GM21717 (cell line): ENCODE measurements around the gene ZNF530.

Experiments used
- ATAC-seq: cut with Tn5 transposase; IDR thresholded peaks from one replicate; pipeline ENCODE4 v1.9.1; 2021; ENCODE audit warnings: mild to moderate bottlenecking, moderate library complexity; ENCODE audit not compliant: unreplicated experiment

ZNF530 gene

DNA sequence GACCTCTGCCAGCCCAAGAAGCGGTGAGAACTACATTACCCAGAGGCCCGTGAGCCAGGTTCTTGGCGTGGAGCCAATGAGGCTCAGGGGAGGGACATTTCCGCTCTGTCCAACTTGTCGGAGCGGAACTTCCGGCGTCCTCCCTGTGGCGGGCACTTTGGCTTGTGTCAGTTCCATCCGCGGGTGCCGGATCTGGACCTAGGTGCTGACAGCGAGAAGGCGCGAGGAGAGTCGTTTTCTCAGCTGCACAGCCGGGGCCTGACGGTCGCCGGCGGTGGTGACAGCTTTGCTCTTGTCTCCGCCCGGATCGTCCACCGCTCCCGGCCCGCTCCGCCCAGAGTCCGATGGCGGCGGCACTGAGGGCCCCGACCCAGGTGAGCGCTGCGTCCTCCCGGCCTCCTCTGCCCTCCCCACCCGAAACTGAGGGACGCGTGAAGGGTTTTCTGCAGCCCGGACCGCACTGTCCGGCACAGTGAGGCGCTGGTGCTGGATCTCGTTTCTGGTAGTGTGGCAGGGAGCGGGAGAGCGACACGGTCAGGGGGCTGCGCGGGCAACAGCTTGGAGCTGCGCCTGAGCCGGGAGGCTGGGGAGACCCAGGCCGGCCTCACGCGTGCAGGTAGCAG lies at the start of gene ZNF530:
Gene ZNF530, plus strand, starts transcription at position 125 of the 623 bp plus-strand sequence. CDS start 4,461 bp downstream, outside the sequence.
- ATAC-seq, result peak; percentile 93

DNA sequence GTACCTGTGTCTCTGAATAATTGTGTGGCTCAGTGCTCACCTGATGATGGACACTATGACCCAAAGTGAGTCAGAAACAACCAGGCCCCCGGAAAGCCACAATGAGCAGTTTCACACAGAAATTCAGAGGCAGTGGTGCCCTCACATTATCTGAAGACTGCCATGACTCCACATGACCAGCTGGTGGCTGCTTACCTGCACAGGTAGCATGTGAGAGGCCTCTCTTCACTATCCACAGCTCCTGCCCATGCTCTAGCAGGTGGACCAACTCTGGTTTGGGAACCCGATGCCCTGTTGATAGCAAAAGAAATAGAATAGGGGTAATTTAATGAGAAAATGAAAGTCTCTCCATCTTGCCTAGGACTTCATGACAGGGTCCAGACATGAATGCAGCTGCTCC lies 47.3 kb upstream of the ZNF530 start:
- no peak for ATAC-seq

- ATAC-seq, result no peak
Measured at GRCh38 chr19:57557659-57558058, 42.0 kb upstream of the ZNF530 start.

- ATAC-seq, result no peak
Measured at GRCh38 chr19:57558525-57558924, 41.2 kb upstream of the ZNF530 start.

GRCh38 chr19:57559008-57559403 lies 40.7 kb upstream of the ZNF530 start:
- ATAC-seq, result no peak

GRCh38 chr19:57559404-57560025 lies 40.2 kb upstream of the ZNF530 start, which contains the start of gene ZNF550:
TSS of gene ZNF550 (minus strand) at chr19:57559863. CDS start at chr19:57559682, 181 bp downstream.
- ATAC-seq, result peak; percentile 92

DNA sequence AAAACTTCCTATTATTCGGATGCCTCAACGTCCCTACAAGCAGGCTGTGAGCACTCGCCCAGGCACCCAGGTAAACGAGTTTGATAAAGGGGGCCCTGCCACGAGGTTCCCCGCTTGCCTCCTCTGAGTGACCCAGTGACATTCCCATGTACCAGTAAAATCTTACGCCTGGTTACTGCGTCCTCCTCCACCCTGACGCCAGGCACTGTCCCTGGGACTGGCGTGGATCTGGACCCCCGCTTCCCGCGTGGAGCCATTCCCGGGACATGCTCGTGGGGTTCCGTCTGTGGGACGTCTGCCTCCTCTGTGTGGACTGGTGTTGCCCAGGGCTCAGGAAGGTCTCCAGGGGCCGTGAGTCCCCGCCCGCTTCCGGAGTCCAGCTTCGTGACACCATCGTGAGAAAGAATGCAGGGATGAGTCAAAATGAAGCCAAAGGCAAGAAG lies 39.6 kb upstream of the ZNF530 start:
- ATAC-seq, result peak; percentile 17

DNA sequence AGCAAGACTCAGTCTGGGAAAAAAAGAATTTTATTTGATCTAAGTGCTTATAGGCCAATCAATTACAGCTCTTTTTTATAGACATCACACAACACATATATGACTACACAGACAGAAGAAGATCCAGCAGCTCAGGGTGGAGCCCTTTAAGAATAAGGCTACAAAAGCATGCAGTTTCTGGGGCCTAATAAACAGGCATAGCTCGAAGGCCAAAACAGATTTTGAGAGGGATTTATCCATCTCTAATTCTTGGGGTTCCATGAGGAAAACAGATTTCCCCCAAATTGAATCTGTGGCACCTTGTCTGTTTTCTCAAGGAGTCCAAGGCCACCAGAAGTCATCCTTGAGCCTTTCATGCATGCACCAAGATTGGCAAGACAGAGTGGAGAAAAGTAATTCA lies 36.1 kb upstream of the ZNF530 start:
- ATAC-seq, result no peak

DNA sequence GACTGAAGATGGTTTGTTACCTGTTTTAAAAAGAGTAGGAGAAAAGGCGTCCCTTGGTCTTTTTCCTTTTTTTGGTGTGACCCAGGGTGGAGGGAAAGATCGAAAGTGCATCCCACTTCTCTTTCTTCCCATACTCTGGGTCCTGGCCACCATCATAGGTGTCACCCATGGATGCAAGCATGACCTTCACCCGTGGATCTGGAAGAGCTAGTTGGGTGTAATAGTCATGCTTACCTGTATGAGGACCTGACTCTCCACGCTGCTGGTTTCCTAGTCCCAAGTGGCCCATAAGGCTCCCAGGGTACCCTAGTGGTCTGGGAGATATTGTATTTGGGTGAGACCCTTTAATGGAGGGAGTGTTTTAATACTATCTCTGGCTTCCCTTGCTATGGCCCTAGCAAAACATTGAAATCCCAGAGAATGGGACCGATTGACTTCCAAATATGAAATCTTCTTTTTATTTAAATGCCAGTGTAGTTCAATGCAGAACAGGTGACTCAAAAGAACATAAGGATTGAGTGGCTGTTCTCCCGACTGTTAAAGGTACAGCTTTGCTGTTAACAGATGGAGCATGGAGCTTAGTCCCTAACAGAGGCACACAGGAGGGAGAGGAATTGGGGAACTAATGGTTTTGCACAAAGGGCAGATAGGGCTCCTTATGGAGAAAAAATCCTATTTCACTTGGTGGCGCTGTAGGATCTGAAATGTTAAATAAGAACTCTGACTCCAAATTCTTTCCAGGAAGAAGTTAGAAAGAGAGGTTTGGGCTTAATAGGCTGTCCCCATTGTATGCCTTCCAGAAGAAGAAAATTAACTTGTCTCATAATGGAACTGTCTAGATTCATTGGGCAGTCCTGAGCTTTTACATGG lies 33.1 kb upstream of the ZNF530 start:
- ATAC-seq, result no peak

- no peak for ATAC-seq
Measured at GRCh38 chr19:57570707-57571106, 29.0 kb upstream of the ZNF530 start.

DNA sequence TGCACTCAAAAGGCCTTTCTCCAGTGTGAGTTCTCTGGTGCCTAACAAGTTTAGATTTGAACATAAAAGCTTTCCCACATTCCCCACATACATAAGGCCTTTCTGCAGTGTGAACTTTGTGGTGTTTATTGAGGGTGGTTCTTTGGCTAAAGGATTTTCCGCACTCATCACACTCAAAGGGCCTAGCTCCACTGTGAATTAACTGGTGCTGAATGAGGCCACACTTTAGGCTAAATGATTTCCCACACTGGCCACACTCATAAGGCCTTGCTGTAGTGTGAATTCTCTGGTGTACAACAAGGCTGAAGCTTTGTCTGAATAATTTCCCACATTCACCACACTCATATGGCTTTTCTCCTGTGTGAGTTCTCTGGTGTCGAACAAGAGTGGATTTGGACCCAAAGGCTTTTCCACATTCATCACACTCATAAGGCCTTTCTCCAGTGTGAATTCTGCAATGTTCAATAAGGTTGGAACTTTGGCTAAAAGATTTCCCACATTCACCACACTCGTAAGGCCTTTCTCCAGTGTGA lies 27.2 kb upstream of the ZNF530 start:
- ATAC-seq, result no peak

GRCh38 chr19:57576661-57577060 lies 23.0 kb upstream of the ZNF530 start:
- ATAC-seq, result no peak

GRCh38 chr19:57578487-57579205 lies 21.0 kb upstream of the ZNF530 start, which contains the start of gene ZNF416:
TSS of gene ZNF416 (minus strand) at chr19:57578911. CDS start at chr19:57578704, 207 bp downstream.
- peak; percentile 86 for ATAC-seq

GRCh38 chr19:57583104-57583520 lies 16.6 kb upstream of the ZNF530 start:
- ATAC-seq, result no peak

GRCh38 chr19:57583521-57584416 lies 15.9 kb upstream of the ZNF530 start, which contains the start of gene ZIK1:
TSS of gene ZIK1 (plus strand) at chr19:57584145. CDS start at chr19:57584357, 212 bp downstream.
- peak; percentile 81 for ATAC-seq

DNA sequence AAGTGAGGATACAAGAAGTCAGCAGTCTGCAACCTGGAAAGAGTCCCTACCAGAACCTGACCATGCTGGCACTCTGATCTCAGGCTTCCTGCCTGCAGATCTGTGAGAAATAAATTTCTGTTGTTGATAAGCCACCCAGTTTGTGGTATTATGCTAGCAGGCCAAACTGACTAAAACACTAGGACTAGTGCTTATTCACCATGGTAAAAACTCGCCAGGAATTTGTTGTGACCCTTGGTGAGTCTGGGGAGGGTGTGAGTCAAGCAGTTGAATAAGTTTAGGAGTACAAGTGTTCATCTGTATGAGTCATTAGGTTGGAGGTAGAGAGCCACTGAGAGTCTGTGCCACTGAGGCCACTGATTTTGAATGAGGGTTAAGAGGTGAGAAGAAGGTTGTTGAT lies 12.2 kb upstream of the ZNF530 start:
- no peak for ATAC-seq

DNA sequence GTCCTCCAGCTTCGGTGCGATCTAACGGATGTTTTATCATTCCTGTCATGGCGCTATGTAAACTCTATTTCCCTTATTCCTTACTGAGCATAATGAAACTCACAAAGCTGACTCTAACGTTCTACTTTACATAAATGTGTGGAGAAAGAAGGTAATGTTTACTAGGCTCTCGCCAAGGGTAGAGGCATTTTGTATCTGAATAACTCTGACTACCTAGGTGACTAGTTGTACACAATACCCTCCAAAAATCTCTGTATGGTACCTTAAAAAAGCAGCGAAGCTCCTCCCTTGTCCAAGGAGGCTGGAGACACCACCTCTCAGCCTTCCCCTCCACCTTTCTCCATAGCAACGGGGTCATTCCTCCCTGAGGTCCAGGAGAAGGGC lies 316 bp upstream of the ZNF530 start:
- no peak for ATAC-seq

DNA sequence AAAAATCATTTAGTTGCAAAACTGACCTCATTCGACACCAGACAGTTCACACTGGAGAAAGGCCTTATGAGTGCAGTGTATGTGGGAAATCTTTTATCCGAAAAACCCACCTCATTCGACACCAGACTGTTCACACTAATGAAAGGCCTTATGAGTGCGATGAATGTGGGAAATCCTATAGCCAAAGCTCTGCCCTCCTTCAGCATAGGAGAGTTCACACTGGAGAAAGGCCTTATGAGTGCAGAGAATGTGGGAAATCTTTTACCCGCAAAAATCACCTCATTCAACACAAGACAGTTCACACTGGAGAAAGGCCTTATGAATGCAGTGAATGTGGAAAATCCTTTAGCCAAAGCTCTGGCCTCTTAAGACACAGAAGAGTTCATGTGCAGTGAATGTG lies 7.2 kb downstream of the ZNF530 start:
- no peak for ATAC-seq

- ATAC-seq, result no peak
Measured at GRCh38 chr19:57611113-57611512, 11.4 kb downstream of the ZNF530 start.
